ENCODE measurements around the gene KANSL3. TPM values are rescaled to one million over a fixed set of nuclear protein-coding genes. Genes with fewer than 3 reads are reported as not detected.

Gene KANSL3
- total and polyA plus RNA-seq, 2 donors (not counting 3 experiments of a cell fraction or from before 2014, with no cell fraction given): 27.7 to 36.9 TPM

DNA sequence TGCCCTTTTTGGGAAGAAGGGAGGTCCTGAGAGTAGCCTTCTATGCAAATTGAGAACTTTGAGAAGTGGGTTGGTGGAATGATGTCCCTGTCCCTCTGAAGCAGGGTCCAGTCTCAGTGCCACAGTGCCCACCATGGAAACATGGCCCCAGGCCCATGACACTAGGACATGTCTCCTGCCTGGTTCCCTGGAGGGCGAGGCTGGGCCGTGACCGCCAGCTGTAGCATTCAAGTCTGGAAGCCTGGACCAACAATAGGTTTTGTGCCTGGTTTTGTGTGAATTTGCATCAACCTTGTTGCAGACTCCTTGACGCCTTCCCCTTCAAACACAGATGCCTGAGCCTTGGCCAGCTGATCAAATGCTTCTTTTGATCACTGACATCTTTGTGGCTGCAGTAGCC, 74.1 kb downstream of the KANSL3 start:
- H4K20me1 ChIP-seq (replicated peaks; ENCODE audit: control insufficient read depth, extremely low read depth, insufficient read depth, low read length): no peaks in the 10 kb centered on the region
- H2AFZ ChIP-seq (ENCODE audit: low read depth, low read length): no peak overlapping the region
- no peaks in the 10 kb centered on the region for H3K36me3 ChIP-seq (ENCODE audit: control insufficient read depth in 2 of 2, extremely low read depth in 1 of 2, insufficient read depth in 2 of 2, low read length in 2 of 2)
- H3K9ac ChIP-seq (replicated peaks; ENCODE audit: extremely low read depth, insufficient read depth, low read length): no peak overlapping the region
- dilution Hi-C loops (cut with MboI; ENCODE audit: extremely low pct_ligation_motif_present, low sequenced_read_pairs) (no loop called here), intact Hi-C loops (cut with micrococcal nuclease) (no loop called here)
- no peak overlapping the region for H3K4me2 ChIP-seq (ENCODE audit: insufficient read depth, low read length)
- BruUV-seq (replicated peaks): no TSS peak
- no peak overlapping the region for H3K4me3 ChIP-seq (replicated peaks in 1 of 3; ENCODE audit: insufficient read depth in 1 of 3, low read depth in 1 of 3, low read length in 3 of 3)
- ChIA-PET CTCF (interaction anchor here (6.4 kb wide), 1 partner anchor 9 kb away, joined by 51 read pairs; no protein-coding TSS in a partner anchor), POLR2A (no interaction called here)
- no peaks in the 10 kb centered on the region for H3K27me3 ChIP-seq (ENCODE audit: control insufficient read depth in 2 of 2, insufficient read depth in 2 of 2, low read length in 2 of 2)
- H3K79me2 ChIP-seq (ENCODE audit: control insufficient read depth, insufficient read depth, low read length): no peaks in the 10 kb centered on the region
- H3K9me1 ChIP-seq (replicated peaks; ENCODE audit: control insufficient read depth, extremely low read depth, insufficient read depth, low read length): no peaks in the 10 kb centered on the region
- no peak overlapping the region for H3K27ac ChIP-seq (ENCODE audit: insufficient read depth, low read depth, low read length)
- no peaks in the 10 kb centered on the region for H3K4me1 ChIP-seq (ENCODE audit: control insufficient read depth, extremely low read depth, insufficient read depth, low read length)
- no peak for DNase-seq (ENCODE audit: low read depth, low spot score)
- FAIRE-seq: no peak
- H3K9me3 ChIP-seq (replicated peaks; ENCODE audit: control insufficient read depth, insufficient read depth, low read length): no peaks in the 10 kb centered on the region
- no peak for TF ChIP-seq JUN (IDR thresholded peaks at IDR 0.05; ENCODE audit: borderline replicate concordance, insufficient read depth, insufficient read length, low read depth)
- TF ChIP-seq, protein P1, sequence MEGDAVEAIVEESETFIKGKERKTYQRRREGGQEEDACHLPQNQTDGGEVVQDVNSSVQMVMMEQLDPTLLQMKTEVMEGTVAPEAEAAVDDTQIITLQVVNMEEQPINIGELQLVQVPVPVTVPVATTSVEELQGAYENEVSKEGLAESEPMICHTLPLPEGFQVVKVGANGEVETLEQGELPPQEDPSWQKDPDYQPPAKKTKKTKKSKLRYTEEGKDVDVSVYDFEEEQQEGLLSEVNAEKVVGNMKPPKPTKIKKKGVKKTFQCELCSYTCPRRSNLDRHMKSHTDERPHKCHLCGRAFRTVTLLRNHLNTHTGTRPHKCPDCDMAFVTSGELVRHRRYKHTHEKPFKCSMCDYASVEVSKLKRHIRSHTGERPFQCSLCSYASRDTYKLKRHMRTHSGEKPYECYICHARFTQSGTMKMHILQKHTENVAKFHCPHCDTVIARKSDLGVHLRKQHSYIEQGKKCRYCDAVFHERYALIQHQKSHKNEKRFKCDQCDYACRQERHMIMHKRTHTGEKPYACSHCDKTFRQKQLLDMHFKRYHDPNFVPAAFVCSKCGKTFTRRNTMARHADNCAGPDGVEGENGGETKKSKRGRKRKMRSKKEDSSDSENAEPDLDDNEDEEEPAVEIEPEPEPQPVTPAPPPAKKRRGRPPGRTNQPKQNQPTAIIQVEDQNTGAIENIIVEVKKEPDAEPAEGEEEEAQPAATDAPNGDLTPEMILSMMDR (IDR thresholded peaks at IDR 0.05; ENCODE audit: extremely low read depth in 1 of 2, insufficient read depth in 1 of 2, low read depth in 1 of 2, low read length in 2 of 2): no peak
- TF ChIP-seq, protein P2, sequence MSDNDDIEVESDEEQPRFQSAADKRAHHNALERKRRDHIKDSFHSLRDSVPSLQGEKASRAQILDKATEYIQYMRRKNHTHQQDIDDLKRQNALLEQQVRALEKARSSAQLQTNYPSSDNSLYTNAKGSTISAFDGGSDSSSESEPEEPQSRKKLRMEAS (IDR thresholded peaks at IDR 0.05; ENCODE audit: insufficient read depth, insufficient read length): no peak
- no peak for TF ChIP-seq FOS (IDR thresholded peaks at IDR 0.05; ENCODE audit: borderline replicate concordance, insufficient read depth, low read length)
- no peak for TF ChIP-seq POLR2A (IDR thresholded peaks at IDR 0.05; ENCODE audit: low read depth, low read length)
- no peak for TF ChIP-seq EZH2 (IDR thresholded peaks at IDR 0.05; ENCODE audit: borderline replicate concordance, low read depth, low read length, severe bottlenecking)
- TF ChIP-seq POLR2AphosphoS5 (IDR thresholded peaks at IDR 0.05; ENCODE audit: insufficient read depth, low read depth, low read length): no peak
- no peak for TF ChIP-seq GATA2 (IDR thresholded peaks at IDR 0.05; ENCODE audit: insufficient read depth, insufficient read length, low read depth, low read length)
- no peak for TF ChIP-seq MYC (IDR thresholded peaks at IDR 0.05; ENCODE audit: low read depth, low read length)

Data from endothelial cell of umbilical vein (primary cell).